GM18867 (cell line): ENCODE data around the gene DAB2IP.

ENCODE experiments used
- ATAC-seq: cut with Tn5 transposase; IDR thresholded peaks from one replicate; pipeline ENCODE4 v1.9.1; 2021; ENCODE audit warnings: mild to moderate bottlenecking, moderate library complexity; ENCODE audit not compliant: unreplicated experiment

The DAB2IP gene

GRCh38 chr9:121755581-121755980 lies 104.1 kb downstream of the DAB2IP start:
- no peak for ATAC-seq

GRCh38 chr9:121756474-121757280 lies 105.2 kb downstream of the DAB2IP start:
- no peak for ATAC-seq

GRCh38 chr9:121757281-121757585 lies 105.8 kb downstream of the DAB2IP start:
- no peak for ATAC-seq

- ATAC-seq, result no peak
Observed at GRCh38 chr9:121758693-121759092, 107.3 kb downstream of the DAB2IP start.

GRCh38 chr9:121759996-121760395 lies 108.6 kb downstream of the DAB2IP start:
- ATAC-seq, result no peak

- no peak for ATAC-seq
Observed at GRCh38 chr9:121760571-121760970, 109.1 kb downstream of the DAB2IP start.

- no peak for ATAC-seq
Observed at GRCh38 chr9:121763131-121763530, 111.7 kb downstream of the DAB2IP start.

GRCh38 chr9:121763561-121764370 lies 112.3 kb downstream of the DAB2IP start:
- ATAC-seq, result no peak

GRCh38 chr9:121764371-121764730 lies 112.9 kb downstream of the DAB2IP start:
- ATAC-seq, result no peak

GRCh38 chr9:121765021-121765950 lies 113.9 kb downstream of the DAB2IP start:
- no peak for ATAC-seq

GRCh38 chr9:121766081-121766683 lies 114.7 kb downstream of the DAB2IP start:
- no peak for ATAC-seq

- ATAC-seq, result no peak
Observed at GRCh38 chr9:121767171-121767769, 115.8 kb downstream of the DAB2IP start.

GRCh38 chr9:121768416-121769015 lies 117.1 kb downstream of the DAB2IP start:
- no peak for ATAC-seq

- ATAC-seq, result no peak
Observed at GRCh38 chr9:121769939-121770338, 118.5 kb downstream of the DAB2IP start.

GRCh38 chr9:121770415-121771273 lies 119.2 kb downstream of the DAB2IP start:
- ATAC-seq, result no peak

- ATAC-seq, result no peak
Observed at GRCh38 chr9:121771418-121771817, 120.0 kb downstream of the DAB2IP start.

GRCh38 chr9:121771851-121772599 lies 120.6 kb downstream of the DAB2IP start:
- ATAC-seq, result no peak

GRCh38 chr9:121772600-121773285 lies 121.3 kb downstream of the DAB2IP start:
- ATAC-seq, result no peak
